ENCODE measurements around the gene ARL5C.

Gene ARL5C

GRCh38 chr17:39195568-39196160 lies 29.7 kb upstream of the ARL5C start:
- intact Hi-C loops (cut with DNase I), result loop anchor here (5.0 kb wide), 1 partner anchor 43 kb away; the partner anchor contains the start of gene PLXDC1
- DNase-seq, result no peak

GRCh38 chr17:39194985-39195524 lies 29.1 kb upstream of the ARL5C start:
- DNase-seq, result peak in 6 of 10 donors; percentile 44 to 92 (median 79)
- intact Hi-C loops (cut with DNase I), result loop anchor here (5.0 kb wide), 1 partner anchor 43 kb away; the partner anchor contains the start of gene PLXDC1

DNA sequence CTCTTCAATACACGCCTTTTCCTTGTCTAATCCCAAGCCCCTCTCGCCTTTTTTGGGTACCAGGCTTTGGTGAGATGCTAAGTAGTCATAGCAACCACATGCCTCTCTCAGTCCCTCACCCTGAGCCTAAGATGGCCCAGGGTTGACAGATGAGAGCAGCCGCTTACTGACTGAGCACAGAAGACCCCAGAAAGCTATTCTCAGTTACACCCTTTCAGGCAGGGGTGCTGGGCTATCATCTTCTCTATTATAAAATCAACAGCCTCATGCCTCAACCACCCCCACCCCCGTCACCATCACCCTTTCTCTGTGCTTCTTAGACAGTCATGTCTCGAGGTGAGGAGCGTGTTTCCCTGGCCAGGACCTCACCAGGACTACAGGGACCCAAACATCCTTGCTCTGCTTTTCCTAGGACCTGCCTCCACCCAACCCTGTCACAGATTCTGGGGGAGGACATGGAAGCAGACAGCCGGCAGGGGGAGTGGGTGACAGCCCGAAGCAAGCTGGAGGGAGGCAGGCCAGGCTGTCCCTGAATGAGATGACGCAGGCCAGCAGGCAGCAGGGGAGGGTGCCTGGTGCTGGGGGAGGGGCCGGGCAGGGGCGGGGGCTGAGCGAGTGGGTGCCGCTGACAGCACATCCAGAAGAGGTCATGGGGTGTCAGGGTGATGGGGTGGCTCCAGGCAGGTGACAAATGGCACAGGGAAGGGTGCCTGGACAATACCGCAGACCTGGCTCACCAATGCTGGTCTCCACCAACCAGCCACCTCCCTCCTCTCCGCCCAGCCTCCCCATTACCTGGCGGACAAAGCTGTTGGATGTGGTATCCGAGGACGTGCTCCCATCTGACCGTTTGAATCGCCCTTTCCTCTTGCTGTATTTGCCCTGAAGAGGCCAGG lies 28.4 kb upstream of the ARL5C start:
- intact Hi-C loops (cut with DNase I), result no loop called here
- DNase-seq, result peak; percentile 60 to 97 (median 84)

DNA sequence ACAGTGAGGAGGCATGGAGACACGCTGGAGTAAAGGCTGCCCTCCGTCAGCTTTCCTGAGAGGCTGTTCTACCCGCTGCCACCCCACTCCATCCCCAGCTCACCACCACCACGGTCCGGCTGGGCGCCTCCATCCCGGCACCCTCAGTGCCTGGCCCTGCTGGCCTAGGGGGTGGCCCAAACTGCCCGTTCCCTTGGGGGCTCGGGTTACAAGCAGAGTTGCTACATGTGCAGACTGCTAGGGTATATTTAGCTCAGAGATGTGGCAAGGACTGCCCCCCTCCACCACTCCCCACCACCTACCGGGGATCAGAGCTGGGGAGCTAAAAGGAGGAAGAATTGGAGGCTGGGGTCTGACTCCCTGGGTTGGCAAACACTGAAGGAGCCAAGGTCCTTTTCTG lies 27.4 kb upstream of the ARL5C start:
- no peak for DNase-seq
- intact Hi-C loops (cut with DNase I), result no loop called here

GRCh38 chr17:39192901-39193300 lies 26.9 kb upstream of the ARL5C start:
- intact Hi-C loops (cut with DNase I), result no loop called here
- no peak for DNase-seq

DNA sequence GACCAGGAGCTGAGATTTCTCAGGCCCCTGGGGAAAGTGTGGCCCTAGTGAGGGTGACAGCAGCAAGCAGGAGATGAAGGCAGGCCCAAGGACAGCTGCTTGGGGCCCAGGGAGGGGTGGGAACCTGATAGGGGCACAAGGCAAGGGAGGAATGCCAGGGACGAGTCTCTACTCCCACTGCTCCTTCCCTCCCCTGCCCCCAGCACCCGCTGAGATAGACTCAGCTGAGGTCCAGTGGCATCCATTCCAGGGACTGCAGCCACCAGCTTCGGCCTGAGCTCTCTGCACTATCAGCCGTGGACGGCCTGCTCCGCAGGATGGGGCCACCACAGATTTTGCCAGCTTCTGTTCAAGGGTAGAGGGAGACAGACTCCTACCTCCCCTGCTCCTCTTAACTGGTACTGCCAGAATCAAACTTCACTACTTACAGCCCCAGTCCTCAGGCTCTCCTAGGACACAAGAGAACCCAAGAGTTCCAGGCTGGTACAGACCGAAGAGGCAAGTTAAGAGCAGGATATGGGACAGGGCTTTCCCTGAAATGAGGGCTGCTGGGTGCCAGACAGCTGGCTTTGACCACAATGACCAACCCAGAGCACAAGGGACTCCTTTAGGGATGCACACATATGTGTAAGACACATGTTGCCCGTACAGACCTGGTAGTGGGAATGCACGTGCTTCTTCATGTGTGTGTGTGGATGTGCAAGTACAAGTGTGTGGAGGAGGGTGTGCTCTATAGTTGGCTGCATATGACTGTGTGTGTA lies 26.0 kb upstream of the ARL5C start:
- DNase-seq, result peak in 1 of 10 donors; percentile 84
- intact Hi-C loops (cut with DNase I), result no loop called here

GRCh38 chr17:39187152-39187830 lies 21.3 kb upstream of the ARL5C start:
- DNase-seq, result no peak
- intact Hi-C loops (cut with DNase I), result no loop called here

DNA sequence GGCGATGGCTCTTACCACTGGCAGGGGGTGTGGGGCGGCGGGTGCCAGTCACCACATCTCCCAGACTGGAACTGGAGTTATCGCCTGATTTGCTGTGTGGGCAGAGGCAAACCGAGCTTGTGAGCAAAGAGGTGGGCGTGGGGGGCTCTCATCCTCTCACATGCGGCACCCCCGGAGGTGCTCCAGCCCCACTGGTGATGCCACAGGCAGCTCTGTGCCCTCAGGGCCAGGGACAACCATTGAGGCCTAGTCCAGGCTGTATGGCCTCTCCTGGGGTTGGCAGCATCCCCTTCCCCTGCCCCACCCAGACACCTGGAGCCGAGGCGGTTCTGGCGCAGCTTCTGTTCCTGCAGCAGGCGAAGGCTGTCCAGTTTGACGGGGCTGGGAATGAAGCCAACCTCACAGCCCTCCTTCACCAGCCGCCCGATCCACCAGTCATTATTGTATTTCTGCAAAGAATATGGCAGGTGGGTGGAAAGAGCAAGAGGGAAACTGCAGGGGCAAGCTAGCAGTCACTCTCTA lies 20.6 kb upstream of the ARL5C start:
- intact Hi-C loops (cut with DNase I), result no loop called here
- DNase-seq, result peak in 1 of 10 donors; percentile 76

- intact Hi-C loops (cut with DNase I), result no loop called here
- no peak for DNase-seq
Measured at GRCh38 chr17:39183720-39184119, 17.8 kb upstream of the ARL5C start.

DNA sequence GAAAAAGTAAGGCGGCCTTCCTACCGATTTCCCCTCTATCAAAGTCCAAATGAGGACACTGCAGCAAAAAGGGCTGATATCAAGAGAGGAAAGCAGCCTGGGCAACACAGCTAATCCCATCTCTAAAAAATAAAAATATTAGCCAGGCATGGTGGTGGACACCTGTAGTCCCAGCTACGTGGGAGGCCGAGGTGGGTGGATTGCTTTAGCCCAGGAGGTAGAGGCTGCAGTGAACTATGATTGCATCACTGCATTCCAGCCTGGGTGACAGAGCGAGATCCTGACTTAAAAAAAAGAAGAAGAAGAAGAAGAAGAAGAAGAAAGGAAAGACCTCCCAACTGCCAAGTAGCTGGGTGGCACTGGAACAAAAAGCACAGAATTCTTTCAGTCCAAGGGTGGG lies 17.1 kb upstream of the ARL5C start:
- no peak for DNase-seq
- intact Hi-C loops (cut with DNase I), result no loop called here

GRCh38 chr17:39181303-39181702 lies 15.3 kb upstream of the ARL5C start:
- intact Hi-C loops (cut with DNase I), result no loop called here
- DNase-seq, result no peak

DNA sequence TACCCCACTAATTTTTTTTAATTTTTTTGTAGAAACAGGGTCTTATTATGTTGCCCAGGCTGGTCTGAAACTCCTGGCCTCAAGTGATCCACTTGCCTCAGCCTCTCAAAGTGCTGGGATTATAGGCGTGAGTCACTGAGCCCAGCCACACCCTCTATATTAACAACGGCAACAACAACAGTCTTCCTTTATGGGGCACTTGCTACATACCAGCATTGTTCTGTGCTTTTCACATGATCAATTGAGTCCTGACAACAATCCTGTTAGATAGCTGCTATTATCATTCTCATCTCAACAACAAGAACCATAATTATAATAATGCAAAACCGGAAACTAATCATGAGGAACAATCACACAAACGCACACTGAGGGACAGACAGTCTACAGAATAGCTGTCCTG lies 12.6 kb upstream of the ARL5C start:
- intact Hi-C loops (cut with DNase I), result no loop called here
- no peak for DNase-seq

DNA sequence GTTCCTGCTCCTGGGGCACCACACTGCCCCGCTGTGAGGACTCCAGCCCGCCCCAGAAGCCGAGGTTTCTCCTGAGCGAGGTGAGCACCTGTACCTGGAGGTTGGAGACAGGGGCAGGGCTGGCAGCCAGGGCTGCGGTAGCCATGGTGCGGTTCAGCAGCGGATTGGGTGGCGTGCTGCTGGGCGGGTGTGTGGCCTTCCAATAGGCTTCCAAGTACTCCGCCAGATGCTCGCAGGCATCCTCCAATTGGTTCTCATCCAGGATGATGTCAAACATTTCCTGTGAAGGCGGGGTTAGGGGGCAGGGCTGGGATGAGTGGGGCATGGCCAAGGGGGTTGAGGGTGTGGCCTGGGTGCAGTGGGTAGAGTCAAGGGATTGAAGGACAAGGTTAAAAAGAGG lies 11.3 kb upstream of the ARL5C start:
- DNase-seq, result peak in 2 of 10 donors; percentile 22 to 88
- intact Hi-C loops (cut with DNase I), result no loop called here

GRCh38 chr17:39175695-39176093 lies 9.7 kb upstream of the ARL5C start:
- no peak for DNase-seq
- intact Hi-C loops (cut with DNase I), result no loop called here

DNA sequence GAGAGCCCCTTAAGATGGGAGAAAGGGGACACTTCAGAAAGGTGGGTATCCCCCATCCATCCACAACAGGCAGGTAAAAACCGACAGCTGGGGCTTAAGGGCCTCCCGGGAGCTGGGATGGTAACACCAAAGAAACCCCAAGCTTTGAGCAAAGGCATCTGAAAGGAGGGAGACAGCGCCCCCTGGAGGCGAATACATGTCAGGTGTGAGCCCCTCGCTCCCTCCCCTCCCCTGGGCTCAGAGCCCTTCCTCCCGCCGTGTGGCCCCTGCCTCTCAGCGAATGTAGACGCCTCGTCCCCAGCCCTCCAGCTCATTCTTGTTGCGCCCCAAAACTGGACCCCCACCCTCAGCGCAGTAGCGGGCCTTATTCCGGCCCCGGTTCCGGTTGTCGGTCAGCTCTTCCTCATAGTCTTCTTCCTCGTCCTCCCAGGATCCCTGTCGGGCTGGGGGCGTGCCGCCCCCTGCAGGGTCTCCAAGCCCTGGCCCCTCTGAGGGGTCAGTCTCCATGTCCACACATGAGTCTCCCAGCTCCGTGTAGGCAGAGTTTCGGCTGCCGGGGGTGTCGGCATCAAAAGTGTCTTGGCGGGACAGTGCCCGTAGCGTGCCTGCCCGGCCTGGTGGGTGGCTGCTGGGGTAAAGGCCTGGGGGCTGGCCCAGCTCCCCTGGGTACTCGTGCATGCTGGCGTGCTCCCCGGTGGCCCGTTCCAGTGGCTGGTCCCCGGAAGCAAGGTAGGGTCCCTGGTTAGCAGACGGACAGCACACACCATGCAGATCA lies 9.1 kb upstream of the ARL5C start:
- peak in 8 of 10 donors; percentile 63 to 95 (median 80) for DNase-seq
- intact Hi-C loops (cut with DNase I), result no loop called here

GRCh38 chr17:39173526-39174274 lies 7.7 kb upstream of the ARL5C start:
- intact Hi-C loops (cut with DNase I), result no loop called here
- DNase-seq, result no peak

GRCh38 chr17:39173080-39173479 lies 7.1 kb upstream of the ARL5C start:
- intact Hi-C loops (cut with DNase I), result no loop called here
- no peak for DNase-seq

DNA sequence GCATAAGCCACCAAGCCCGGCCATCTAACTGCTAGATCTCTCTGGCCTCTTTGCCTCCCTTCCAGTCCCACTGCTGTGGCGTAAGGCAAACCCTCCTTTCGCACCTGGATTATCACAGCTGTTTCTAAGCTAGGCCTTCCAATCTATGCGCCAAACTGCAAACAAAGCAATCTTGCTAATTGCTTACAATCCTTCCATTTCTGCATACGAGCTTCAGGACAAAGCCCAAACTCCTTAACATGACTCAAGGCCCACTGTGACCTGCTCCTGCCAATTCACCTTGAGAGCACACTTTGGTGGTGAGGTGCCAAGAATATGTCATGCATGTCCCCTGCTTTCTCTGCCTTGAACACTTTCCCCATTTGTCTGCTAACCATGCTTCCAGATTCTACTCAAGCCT lies 6.0 kb upstream of the ARL5C start:
- intact Hi-C loops (cut with DNase I), result no loop called here
- no peak for DNase-seq

GRCh38 chr17:39170558-39170957 lies 4.6 kb upstream of the ARL5C start:
- no peak for DNase-seq
- intact Hi-C loops (cut with DNase I), result no loop called here

Data from posterior cingulate gyrus (tissue), 11 donors.